HG03159 (cell line): ENCODE data around the gene HCFC1R1.

Experiments used
- ATAC-seq: cut with Tn5 transposase; IDR thresholded peaks from one replicate; pipeline ENCODE4 v1.9.1; 2021; ENCODE audit warnings: mild to moderate bottlenecking, moderate library complexity; ENCODE audit not compliant: unreplicated experiment

HCFC1R1 gene

DNA sequence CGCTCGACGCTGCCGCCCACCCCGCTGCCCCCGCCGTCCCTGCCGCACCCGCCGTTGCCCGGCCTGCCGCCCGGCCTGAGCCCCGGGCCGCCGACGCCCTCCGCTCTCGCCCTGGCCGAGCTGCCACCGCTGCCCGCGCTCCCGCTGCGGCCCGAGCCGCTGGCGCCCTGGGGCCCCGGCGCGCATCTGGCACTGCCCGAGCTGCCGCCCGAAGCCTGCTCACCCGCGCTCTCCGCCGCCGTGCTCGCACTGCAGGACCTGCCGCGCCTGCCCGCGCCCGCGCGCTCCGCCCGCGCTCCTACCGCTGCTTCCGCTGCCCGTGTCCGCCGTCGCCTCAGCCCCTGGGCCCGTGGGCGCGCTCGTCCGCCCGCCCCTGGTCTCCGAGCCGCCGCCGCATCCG, 19.4 kb downstream of the HCFC1R1 start:
- peak; percentile 9 for ATAC-seq

DNA sequence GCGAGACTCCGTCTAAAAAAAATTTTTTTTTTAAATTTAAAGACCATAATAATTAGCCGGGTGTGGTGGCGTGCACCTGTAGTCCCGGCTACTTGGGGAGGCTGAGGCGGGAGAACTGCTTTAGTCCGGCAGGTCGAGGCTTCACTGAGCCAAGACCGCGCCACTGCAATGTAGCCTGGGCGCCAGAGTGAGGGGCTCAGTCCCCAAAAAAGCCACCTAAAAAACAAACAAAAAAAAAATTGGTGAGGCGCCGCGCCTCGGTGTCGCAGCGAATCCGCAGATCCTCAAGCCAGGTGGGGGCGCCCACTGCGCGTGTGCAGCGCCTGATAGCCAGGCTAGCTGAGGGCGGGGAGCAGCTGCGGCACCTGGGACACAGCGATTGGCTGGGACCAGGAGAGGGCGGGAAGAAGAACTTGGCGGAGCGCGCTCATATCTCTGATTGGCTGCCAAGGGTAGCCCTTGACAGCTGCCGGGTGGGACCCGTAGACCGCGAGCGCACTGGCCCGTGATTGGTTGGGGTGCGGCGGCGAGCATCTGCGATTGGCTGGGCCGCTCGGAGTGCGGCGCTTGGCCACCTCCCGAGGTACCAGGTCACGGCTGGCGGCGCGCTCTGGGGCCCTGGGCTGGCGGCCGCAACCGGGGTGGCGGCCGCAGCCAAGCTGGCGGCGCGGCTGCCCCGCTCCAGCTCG, 20.0 kb downstream of the HCFC1R1 start:
- peak; percentile 89 for ATAC-seq

DNA sequence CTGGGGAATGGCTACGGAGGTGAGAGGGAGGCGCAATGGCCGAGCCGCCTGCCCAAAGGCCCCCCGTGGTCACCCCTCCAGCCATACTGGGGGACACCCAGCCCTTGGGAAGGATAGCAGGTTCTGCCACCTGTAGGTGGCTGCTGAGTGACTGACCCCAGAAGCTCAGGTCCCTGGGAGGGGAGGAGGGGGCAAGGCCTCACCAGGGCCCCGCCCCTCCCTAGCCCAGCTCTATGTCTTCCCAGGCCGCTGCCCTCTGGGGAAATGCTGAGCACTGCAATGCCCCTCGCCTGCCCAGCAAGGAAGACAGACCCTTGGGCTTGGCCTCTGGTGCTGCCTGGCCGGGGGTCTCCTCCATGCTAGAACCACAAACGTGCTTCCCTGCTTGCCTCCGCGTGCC, 22.4 kb downstream of the HCFC1R1 start:
- no peak for ATAC-seq

DNA sequence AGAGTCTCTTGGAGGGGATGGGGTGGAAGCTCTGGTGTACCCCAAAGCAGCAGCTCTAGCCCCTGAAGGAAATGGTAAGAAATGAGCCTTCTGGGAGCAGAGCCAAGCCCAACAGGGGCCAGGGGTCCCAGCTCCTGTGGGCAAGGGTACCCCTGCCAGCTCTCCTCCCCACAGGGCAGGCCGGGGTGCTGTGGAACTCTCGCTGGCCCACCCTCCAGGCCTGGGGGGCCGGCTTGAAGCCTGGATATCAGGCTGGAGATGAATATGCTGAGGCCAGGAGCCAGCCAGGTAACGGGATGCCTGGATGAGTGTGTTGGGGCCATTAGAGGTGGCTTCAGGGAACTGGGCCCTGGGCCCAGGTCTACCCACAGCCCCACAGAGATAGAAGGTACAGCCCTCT, 23.2 kb downstream of the HCFC1R1 start:
- no peak for ATAC-seq

DNA sequence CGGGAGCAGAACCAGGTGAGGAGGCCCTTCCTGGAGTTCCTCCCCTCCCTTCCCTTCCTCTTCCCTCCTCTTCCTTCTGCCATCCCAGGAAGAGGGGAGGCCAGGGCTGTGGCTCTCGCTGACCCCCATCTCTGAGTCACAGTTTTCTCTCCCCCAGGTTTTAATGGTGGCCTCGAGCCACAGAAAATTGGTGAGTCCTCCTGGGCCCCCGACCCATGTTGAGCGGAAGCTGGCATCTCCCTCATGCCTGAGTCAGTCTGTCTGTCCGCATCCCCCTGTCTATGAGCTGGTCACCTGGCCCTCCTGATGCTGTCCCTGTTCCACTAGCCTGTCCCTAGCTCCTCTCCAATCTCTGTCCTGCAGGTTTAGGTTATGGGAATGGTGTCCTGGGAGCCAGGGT, 23.8 kb downstream of the HCFC1R1 start:
- ATAC-seq = no peak

DNA sequence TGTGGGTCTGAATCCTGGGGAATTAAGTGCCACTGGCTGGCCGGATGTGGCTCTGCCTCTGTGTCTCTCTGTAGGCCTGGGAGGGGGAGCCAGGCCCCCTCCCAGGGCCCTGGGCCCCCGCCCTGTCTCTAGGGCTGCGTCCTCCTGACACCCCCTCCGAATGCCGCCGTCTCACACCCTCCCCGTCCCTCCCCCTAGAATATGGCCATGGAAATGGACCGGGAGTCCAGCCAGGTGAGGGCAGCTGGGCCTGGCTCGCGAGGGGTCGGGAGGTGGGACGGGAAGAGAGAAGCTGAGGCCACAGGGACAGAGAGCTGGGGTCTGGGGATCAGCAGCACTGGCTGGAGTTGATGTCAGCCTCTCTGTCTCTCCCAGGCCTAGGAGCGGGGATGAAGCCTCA, 27.4 kb downstream of the HCFC1R1 start:
- no peak for ATAC-seq

DNA sequence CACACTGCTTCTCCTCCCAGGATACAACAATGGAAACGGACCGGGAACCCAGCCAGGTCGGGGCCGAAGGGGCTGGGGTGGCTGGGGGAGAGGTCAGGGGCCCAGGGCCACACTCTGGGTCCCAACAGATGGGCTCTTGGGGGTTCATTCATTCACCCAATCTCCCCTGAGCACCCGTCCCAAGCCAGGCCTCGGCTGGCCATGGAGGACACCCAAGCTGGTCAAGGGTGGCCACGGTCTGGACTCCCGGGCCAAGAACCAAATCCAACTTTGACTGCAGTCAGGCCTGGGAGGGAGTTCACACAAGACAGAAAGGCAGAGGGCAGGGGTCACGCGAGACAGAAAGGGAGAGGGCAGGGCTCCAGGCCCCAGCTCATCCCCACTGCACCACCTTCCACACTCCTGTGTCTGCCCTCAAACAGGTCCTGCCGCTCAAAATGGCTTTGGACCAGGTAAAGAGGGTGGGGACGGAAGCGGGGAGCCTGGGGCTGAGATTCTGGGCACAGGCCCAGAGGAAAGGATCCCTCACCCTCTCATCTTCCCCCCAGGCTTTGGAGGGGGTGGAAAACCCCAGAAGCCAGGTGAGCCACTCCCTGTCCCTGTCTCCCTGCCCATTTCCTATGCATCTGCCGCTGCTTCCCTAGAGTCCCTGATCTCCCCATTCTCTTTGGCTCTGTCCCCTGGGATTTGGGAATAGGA, 31.2 kb downstream of the HCFC1R1 start:
- ATAC-seq = no peak

DNA sequence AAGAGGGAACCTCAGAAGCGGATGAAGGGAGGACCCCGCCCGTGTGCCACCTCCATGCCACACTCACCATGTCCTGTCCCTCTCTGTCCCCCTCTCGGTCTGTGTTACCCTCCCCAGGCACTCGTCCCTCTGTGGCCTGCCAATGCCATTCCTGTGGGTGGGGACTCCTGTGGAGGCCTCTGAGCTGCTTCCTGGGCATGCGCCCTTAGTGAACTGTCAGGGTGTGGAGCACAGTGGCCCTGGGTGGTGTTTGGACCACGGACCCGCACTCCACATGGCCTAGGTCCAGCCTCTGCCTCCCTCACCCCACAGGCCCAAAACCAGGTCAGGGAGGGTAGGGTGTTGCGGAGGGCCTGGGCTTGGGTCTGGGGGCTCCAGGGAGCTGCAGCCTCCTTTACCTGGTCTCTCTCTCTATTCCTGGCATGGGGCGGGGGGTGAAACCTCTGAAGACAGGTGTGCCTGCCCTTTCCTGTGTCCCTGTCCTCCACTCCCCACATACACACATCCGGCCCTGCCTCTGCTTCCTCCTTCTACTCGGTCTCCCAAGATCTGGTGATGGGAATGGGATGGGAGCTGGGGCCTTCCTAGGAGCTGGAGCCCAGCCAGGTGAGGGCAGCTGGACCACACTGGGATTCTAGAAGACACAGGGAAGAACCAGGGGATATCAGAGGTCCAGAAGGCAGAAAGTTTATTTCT, 32.0 kb downstream of the HCFC1R1 start:
- ATAC-seq = no peak

DNA sequence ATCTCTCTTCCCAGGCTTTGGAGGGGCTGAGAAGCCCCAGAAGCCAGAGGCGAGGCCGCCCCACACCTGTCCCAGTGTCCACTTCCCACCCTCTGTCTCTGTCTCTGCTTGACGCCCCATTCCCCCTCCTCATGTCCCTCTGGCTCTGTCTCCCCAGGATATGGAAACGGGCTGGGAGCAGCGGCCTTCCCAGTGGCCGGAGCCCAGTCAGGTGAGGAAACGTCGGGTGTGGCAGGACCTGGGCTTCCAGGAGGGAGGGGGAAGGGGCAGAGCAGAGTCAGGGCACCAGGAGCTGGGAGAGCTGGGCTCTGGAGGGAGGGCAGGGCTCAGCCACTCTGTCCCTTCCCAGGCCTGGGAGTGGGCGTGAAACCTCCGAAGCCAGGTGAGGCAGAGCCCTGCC, 32.9 kb downstream of the HCFC1R1 start:
- no peak for ATAC-seq

DNA sequence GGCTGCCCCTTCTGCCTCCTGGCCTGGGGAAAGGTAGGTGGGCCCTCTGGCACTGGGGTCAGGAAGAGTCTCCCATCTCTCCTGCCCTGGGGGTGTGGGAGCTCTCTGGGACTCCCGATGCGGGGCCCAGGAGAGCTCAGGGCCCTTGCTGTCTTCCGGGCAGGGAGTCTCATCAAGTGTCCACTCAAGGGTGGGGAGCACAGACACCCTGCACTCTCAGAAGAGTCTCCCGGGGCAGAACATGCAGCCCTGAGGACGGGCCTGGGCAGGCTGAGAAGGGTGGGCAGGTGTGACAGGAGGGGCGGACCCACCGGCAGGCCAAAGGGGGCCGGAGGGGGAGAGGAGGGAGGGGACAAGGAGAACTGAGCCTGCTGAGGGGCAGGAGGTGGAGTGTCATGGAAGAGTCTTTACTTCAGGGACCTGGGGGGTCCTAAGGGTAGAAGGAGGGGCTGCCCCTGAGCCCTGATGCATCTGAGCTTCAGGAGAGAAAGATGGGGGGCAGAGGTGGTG, 35.1 kb downstream of the HCFC1R1 start:
- ATAC-seq = no peak

DNA sequence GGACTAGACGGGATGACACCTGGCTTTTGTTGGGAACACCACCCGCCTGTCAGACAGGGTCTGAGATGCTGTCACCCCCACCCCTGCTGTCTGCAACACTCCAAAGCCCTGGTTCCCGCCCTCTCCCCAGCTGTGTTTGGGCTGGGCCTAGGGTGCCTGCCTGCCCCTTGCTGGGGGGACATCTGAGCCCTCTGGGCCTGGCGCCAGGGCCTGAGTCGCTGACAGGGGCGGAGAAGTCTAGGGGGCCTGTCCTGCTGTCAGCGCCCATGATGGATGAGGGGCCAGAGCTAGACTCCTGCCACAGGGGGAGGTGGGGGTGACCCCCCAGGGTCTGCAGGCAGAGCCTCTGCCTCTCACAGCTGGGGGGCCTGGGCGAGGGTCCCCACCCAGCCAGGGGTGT, 35.9 kb downstream of the HCFC1R1 start:
- no peak for ATAC-seq

DNA sequence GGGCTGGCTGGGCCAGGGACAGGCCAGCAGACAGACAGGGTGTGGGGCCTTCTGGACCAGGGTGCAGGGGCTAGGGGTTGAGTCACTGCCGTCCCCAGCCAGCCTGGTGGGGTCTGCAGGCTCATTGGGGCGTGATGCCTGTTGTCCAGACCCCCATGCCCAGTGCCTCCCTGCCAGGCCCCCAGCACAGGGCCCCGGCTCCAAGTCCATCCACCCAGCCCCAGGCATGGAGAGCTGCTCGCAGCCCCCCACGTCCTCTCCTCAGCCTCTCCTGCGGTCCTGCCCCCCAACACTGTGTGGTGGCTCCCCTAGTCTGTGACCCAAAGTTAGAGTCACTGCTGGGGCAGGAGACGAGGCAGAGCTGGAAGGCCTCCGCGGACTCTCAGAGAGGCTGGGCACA, 36.5 kb downstream of the HCFC1R1 start:
- ATAC-seq = no peak

DNA sequence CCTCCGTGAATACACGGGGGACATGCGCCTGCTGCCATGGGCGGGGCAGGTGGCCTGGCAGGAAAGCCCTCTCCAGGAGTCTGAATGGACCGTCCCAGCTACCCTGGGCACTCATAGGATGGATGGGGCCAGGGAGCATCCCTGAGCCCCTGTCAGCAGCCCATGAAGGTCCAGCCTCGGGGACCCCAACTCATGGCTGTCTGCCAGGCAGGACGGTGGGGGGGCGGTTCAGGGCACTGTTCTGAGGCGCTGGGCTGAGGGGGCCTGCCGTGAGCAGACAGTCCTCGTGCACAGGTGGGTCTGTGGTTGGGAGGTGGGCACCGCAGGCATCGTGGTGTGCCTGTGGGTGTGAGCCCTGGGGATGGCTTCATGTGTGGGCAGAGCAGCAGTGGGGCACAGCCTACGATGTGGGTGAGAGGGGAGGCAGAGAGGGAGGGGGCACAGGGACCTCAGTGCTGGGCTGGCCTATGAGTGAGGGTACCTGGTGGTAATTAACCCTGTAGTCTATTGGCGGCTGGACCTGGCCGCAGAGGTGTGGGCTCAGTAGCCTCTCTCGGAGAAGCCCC, 37.0 kb downstream of the HCFC1R1 start:
- ATAC-seq = no peak

DNA sequence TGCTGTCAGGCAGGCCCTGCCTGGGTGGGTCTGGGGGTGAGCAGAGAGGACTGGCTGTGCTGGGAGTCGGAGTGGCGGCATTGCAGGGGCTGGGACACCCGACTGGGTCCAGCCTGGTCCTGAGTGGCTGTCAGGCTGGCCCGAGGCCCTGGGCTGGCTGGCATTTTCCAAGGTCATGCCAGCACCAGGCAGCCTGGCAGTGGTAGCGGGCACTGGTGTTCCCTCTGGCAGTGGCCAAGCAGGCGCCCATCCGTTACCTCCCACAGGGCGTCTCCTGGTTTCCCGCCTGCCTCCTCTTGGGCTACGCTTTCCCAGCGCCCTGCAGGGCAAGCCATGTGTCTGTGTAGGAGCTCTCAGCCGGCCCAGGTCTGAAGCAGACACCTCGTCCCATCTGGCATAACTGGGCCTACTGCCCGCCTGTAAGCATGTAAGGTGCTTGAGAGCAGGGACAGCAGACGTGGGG, 37.8 kb downstream of the HCFC1R1 start:
- no peak for ATAC-seq

DNA sequence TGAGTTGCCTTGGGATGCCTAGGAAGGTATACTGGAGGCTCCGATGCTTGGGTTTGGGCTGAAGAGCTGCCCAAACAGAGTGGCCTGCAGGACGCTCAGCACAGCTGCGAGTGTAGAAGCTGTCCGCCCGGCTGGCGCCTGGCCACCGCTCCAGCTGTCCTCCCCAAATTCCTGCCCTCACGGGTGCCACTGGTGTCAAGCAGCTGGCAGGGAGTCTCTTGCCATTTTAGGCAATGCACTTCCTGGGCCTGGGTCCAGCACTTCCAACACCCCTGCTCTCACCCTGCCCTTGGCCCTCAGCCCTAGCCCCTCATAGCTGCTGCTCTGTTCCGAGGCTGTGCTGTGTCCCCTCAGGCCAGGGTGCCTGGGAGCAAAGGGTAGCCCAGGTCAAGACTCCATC, 38.3 kb downstream of the HCFC1R1 start:
- no peak for ATAC-seq

DNA sequence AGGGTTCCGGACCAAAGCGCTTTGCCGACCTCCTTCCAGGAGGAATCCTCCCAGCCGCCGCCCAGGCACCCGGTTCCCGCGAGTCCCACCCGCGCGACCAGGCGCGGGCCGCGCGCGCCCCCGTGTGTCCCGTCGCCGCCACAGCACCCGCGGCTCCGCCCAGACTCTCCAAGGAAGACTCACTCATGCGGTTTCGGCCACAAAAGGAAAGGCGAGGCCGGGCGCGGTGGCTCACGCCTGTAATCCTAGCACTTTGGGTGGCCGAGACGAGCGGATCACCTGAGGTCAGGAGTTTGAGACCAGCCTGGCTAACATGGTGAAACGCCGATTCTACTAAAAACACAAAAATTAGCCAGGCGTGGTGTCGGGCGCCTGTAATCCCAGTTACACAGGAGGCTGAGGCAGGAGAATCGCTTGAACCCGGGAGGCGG, 40.0 kb downstream of the HCFC1R1 start:
- no peak for ATAC-seq

DNA sequence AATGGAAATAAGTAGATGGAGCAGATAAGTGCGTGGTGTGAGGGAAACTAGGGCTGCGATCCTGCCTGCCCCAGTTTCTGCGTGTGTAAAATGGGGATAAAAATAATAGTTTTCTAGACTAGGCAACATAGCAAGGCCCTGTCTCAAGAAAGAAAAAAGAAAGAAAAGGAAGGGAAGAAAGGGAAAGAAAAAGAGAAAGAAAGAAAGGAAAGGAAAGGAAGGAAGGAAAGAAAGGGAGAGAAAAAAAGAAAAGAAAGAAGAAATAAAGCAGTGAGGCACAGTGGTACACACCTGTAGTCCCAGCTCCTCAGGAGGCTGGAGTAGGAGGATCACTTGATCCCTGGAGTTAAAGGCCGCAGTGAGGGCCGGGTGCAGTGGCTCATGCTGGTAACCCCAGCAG, 41.3 kb downstream of the HCFC1R1 start:
- ATAC-seq = no peak

DNA sequence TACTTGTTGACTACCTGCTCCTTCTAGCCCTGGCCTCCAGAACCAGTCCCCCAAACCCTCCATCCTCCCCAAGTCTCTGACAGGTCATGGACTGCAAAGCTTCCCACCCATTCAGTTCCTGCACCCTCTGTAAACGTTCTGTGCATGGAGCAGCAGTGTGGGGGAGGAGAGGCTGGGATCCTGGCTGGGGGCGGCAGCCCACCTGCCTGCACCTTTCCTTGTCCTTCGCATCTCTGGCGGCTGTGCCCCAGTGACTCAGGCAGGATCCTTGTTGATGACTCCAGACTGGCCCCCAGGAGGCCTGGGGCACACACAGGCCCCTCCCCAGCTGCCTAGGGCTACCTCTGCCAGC, 41.9 kb downstream of the HCFC1R1 start:
- ATAC-seq = no peak

DNA sequence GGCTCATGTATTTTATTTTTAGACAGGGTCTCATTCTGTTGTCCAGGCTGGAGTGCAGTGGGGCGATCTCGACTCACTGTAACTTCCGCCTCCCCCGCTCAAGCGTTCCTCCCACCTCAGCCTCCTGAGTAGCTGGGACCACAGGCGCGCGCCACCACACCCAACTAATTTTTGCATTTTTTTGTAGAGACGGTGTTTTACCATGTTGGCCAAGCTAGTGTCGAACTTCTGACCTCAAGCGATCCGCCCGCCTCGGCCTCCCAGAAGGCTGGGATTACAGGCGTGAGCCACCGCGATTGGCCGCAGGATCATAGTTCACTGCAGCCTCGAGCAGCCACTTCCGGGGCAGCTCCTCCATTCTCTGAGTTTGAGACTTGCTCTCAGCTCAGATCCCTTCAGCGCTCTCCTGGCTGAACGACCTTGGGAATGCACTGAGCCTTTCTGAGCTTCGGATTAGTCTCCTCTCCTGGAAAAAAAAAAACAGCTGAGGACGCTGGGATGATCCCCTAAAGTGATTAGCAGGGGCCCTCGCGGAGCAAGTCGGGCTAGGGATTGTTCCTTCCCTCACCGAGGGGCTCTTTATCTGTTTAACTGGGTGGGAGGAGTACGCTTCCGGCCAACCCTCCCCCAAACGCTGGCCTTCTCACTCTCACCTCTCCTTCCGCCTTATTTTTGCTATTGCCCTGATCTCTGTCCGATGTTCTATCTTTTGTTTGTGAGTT, 42.4 kb downstream of the HCFC1R1 start:
- no peak for ATAC-seq

DNA sequence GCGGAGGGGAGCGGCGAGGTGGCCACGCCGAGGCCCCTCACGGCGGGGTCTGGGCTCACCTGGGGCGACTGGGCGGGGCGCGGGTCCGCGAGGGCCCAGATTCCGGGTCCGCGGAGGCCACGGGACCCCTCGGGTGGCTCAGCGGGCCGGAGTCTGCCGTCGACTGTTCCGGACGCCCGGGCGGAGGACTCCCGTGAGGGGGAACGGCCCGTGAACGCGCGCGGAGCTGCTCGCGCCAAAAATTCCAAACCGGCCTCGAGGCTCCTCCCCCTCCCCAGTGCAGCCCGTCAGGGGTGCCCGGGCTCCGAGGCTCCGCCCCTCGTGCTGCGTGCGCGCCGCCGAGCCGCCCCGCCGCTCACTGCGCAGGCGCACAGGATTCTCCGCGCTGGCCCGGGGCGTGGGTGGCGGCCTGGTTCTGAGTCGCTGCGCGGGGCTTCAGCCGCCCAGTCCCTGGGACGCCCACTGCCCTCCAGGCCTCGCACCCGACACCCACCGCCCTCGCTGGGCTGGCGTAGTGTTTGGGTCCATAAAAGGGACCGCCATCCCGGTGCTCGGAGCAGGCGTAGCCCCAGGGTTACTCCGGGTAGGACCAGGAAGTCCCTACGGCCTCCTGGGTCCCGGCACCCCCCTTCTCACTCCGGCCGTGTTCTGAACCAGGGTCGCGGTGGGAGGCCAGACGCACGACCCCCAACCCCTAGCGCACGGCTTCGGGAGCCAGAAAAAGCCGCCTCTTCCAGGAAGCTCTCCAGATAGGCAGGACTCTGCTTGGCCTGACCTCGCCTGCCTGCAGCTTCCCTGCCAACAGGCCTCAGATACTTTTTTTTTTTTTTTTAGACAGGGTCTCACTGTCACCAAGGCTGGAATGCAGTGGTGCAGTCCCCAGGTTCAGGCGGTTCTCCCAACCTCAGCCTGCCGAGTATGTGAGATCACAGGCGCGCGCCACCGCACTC, 43.2 kb downstream of the HCFC1R1 start, which contains the start of gene PKMYT1:
PKMYT1 (minus strand) TSS at position 220 of the 950 bp plus-strand sequence. CDS start 789 bp downstream, outside the sequence.
- ATAC-seq = peak; percentile 76
